Measurements from ENCODE around the gene YIPF1. TPM values are rescaled to one million over a fixed set of nuclear protein-coding genes. Genes with fewer than 3 reads are reported as not detected.

YIPF1 gene
- total RNA-seq, 1 donor from 2014 or later = 13.9 TPM

DNA sequence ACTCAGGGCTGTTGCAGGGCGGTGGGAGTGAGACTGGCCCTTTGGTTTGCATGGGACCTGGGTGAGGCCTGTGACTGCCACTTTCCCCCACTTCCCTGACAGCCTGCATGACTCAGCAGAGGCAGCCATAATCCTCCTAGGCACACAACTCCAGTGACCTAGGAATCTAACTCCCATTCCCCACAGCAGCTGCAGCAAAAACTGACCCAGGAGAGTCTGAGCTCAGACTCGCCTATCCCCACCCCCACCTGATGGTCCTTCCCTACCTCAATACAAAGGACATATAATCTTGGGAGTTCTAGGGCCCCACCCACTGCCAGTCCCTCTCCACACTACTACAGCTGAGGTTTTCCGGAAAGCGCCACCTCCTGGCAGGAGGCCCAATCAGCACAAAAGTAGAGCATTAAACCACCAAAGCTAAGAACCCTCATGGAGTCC is 78.2 kb downstream of the YIPF1 start:
- no peak overlapping the region for H3K27ac ChIP-seq (replicated peaks)
- H3K4me1 ChIP-seq = no peaks in the 10 kb centered on the region
- intact Hi-C loops (cut with micrococcal nuclease) = no loop called here
- H3K36me3 ChIP-seq = peaks cover 33% of the 10 kb centered on the region
- H3K27me3 ChIP-seq (ENCODE audit: low read depth) = no peaks in the 10 kb centered on the region
- no peak for DNase-seq
- no peaks in the 10 kb centered on the region for H3K9me3 ChIP-seq (replicated peaks)
- H3K4me3 ChIP-seq = no peak overlapping the region
- TF ChIP-seq, protein P1, sequence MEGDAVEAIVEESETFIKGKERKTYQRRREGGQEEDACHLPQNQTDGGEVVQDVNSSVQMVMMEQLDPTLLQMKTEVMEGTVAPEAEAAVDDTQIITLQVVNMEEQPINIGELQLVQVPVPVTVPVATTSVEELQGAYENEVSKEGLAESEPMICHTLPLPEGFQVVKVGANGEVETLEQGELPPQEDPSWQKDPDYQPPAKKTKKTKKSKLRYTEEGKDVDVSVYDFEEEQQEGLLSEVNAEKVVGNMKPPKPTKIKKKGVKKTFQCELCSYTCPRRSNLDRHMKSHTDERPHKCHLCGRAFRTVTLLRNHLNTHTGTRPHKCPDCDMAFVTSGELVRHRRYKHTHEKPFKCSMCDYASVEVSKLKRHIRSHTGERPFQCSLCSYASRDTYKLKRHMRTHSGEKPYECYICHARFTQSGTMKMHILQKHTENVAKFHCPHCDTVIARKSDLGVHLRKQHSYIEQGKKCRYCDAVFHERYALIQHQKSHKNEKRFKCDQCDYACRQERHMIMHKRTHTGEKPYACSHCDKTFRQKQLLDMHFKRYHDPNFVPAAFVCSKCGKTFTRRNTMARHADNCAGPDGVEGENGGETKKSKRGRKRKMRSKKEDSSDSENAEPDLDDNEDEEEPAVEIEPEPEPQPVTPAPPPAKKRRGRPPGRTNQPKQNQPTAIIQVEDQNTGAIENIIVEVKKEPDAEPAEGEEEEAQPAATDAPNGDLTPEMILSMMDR (IDR thresholded peaks at IDR 0.05; ENCODE audit: borderline replicate concordance) = no peak

DNA sequence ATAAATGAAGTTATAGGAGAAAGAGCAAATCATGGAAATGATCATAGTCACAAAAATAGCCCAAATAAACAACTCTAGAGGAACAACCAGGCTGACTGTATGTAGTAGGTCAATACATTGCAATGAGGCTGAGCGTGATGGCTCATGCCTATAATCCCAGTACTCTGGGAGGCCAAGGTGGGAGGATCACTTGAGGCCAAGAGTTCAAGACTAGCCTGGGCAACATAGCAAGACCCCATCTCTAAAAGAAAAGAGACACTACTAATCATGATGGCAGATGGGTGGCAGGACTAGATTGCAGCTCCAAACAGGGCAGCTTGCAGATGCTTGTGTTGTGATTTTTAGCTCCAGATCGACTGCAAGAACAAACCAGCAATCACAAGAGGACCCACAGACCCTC is 79.1 kb downstream of the YIPF1 start:
- intact Hi-C loops (cut with micrococcal nuclease) = no loop called here
- H3K36me3 ChIP-seq = peaks cover 35% of the 10 kb centered on the region
- DNase-seq = no peak
- H3K4me3 ChIP-seq = no peak overlapping the region
- no peaks in the 10 kb centered on the region for H3K4me1 ChIP-seq
- H3K9me3 ChIP-seq (replicated peaks) = no peaks in the 10 kb centered on the region
- H3K27ac ChIP-seq (replicated peaks) = no peak overlapping the region
- TF ChIP-seq, protein P1 (IDR thresholded peaks at IDR 0.05; ENCODE audit: borderline replicate concordance) = no peak
- no peaks in the 10 kb centered on the region for H3K27me3 ChIP-seq (ENCODE audit: low read depth)

DNA sequence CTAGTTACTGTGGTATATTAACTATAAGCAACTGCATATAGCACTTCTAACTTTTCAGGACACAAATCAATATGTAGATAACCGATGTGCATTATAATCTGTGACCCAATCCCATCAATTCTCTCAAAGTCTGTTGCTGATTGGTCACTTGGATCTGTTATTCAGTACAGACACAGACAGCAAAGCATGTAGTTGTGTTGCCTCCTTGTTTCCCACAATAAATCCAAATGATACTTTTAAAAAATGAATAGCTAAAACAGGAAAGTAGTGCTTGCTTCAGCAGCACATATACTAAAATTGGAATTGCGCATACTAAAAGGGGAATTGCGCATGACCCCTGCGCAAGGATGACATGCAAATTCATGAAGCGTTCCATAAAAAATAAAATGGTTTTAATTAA is 79.6 kb downstream of the YIPF1 start:
- H3K9me3 ChIP-seq (replicated peaks) = no peaks in the 10 kb centered on the region
- no peak for DNase-seq
- H3K27me3 ChIP-seq (ENCODE audit: low read depth) = no peaks in the 10 kb centered on the region
- H3K36me3 ChIP-seq = peaks cover 36% of the 10 kb centered on the region
- intact Hi-C loops (cut with micrococcal nuclease) = no loop called here
- TF ChIP-seq, protein P1 (IDR thresholded peaks at IDR 0.05; ENCODE audit: borderline replicate concordance) = no peak
- no peak overlapping the region for H3K4me3 ChIP-seq
- no peak overlapping the region for H3K27ac ChIP-seq (replicated peaks)
- H3K4me1 ChIP-seq = no peaks in the 10 kb centered on the region

- intact Hi-C loops (cut with micrococcal nuclease) = no loop called here
- DNase-seq = no peak
- Histone ChIP-seq H3K27ac (replicated peaks) (no peak overlapping the region), H3K4me3 (no peak overlapping the region), H3K4me1 (no peaks in the 10 kb centered on the region), H3K9me3 (replicated peaks) (no peaks in the 10 kb centered on the region), H3K36me3 (peaks cover 44% of the 10 kb centered on the region), H3K27me3 (ENCODE audit: low read depth) (no peaks in the 10 kb centered on the region)
- TF ChIP-seq, protein P1 (IDR thresholded peaks at IDR 0.05; ENCODE audit: borderline replicate concordance) = no peak
Observed at GRCh38 chr1:53807916-53808315, 81.7 kb downstream of the YIPF1 start.

GRCh38 chr1:53804791-53805505 is 84.6 kb downstream of the YIPF1 start:
- H3K4me1 ChIP-seq = no peaks in the 10 kb centered on the region
- H3K4me3 ChIP-seq = no peak overlapping the region
- TF ChIP-seq, protein P1 (IDR thresholded peaks at IDR 0.05; ENCODE audit: borderline replicate concordance) = no peak
- no peaks in the 10 kb centered on the region for H3K27me3 ChIP-seq (ENCODE audit: low read depth)
- peaks cover 65% of the 10 kb centered on the region for H3K36me3 ChIP-seq
- H3K27ac ChIP-seq (replicated peaks) = no peak overlapping the region
- no peaks in the 10 kb centered on the region for H3K9me3 ChIP-seq (replicated peaks)
- no peak for DNase-seq
- intact Hi-C loops (cut with micrococcal nuclease) = no loop called here
